GM18499 (cell line): ENCODE results near the gene GPR152.

Experiments used
- ATAC-seq: cut with Tn5 transposase; IDR thresholded peaks from one replicate; pipeline ENCODE4 v1.9.1; 2021; ENCODE audit warnings: moderate number of reproducible peaks; ENCODE audit not compliant: insufficient read depth, unreplicated experiment

GPR152 gene

GRCh38 chr11:67442504-67443404 lies 9.8 kb downstream of the GPR152 start:
- ATAC-seq, result no peak

DNA sequence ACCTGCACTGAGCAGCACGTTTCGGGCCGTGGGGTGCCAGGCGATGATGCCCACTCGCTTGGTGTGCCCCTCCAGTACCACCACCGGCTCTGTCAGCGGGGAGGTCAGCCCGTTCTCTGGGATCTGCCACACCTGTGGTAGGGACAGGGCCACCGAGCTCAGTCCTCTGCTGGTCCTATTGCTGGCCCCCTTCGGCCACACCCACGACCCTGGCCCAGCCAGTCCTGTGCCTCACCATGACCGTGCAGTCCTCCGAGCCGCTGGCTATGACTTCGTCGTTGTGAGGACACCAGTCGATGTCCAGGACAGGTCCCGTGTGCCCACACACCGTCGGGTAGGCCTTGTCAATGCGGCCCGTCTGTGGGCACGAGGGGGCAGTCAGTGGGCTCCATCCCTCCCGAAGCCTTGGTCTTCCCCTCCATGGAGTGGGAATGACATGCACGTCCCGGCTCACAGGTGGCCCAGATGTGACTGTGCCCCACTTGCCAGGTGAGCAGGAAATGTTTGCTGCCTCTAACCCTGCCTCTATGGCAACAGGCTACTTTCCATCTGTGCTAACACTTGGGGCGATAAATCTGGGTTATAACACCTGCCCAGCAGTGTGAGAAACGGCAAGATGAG lies 10.7 kb downstream of the GPR152 start:
- no peak for ATAC-seq

DNA sequence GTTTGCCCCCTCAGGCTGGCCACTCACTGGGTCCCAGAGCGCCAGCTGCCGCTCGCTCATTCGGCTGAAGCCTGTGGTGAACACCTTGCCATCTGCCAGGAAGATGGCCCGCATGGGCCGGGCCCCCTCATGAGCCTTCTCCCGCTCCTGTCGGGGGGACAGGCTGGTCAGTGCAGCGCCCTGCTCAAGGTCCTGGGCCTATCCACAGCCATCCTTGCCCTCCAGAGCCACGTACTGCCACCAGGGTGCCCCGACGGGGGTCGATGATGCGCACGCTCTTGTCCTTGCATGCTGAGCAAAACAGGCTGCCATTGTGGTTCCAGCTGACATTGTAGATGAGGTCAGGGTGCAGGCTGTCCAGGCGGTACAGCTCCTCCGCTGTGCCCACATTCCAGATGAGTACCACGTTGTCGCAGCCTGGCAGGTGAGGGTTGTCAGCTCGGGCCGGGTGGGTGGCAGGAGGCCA lies 11.4 kb downstream of the GPR152 start:
- ATAC-seq, result no peak

DNA sequence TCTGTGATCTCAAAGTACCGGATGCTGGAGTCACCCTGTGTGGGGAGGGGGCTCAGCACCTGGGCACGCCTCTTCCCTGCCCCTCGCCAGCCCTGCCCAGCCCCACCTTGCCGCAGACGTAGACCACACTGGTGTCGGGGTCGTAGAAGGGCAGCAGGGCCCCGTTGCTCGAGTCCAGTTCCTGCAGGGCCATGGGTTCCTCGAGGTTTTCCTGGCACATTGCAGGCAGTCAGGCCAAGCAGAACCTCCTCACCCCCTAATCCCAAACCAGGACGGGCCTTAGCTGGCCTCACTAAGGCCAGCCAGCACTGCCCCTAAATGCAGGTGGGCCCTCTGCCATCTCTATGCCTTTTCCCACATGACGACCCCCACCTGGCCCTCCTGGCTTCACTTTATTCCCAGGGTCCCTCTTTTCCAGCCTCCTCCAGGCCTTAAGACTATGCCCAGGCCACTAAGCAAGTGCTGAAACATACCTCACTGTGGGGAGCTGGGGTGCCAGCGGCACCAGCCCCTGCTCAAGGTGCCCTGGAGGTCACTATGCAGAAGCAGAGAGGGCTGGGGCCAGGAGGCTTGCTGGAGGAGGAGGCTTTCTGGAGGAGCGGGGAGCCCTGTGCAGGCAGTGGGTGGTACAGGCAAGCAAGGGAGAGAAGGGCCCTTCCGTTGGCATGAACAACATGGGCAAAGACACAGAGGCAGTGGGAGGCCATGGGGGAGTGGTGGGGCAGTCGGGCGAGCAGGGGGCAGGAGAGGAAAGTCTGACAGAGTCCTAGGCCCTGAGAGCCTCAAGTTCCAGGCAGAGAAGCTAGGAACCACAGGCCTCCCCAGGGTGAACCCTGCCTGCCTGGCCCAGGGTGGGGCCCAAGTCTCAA lies 12.1 kb downstream of the GPR152 start:
- no peak for ATAC-seq

DNA sequence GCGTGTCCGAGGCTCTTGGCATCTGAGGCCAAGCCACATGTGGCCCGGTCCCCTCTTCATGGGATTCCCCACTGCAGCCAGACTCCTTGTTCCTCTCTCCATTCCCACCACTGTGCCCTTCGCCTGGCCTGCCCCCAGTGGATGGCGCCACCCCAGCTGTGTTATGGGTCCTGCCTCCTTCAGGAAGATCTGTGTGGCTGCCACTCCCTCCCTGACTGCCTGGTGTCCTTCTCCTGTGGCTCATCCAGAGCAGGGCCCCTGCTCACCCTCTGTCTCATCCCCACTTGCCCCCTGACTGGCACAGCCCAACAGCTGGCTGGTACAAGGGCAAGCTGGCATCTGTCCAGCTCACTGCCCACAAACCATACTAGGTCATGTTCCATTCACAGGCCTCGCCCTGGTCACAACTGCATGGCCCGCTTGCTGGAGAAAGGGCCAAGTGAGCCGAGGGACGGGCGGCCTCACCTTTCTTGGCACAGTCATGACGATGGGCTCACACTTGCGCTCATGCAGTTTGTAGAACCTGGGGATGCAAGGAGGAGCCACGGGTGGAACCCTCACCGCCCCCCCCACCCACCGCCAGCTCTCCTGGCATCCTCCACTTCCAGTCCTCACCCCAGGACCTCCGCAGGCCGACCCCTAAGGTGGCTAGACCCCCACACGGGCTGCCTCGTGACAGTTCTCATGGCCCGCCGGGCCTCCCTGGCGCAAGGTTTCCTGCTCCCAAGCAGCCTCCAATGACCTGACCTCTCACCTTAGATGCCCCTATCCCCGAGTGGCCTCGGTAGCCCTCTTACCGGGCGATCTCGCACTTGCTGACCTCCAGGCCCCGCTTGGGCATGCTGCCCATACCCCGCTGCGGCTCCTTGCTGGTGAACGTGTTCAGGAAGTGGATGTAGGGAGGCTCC lies 13.0 kb downstream of the GPR152 start:
- ATAC-seq, result no peak

GRCh38 chr11:67438158-67438902 lies 14.2 kb downstream of the GPR152 start:
- ATAC-seq, result no peak

- ATAC-seq, result no peak
Observed at GRCh38 chr11:67437809-67438157, 14.7 kb downstream of the GPR152 start.

GRCh38 chr11:67437082-67437808 lies 15.3 kb downstream of the GPR152 start, which contains the start of gene PTPRCAP:
Gene PTPRCAP, minus strand, starts transcription at chr11:67437682. Its CDS starts 63 bp downstream, at chr11:67437619.
- ATAC-seq, result no peak

- no peak for ATAC-seq
Observed at GRCh38 chr11:67436459-67437081, 16.0 kb downstream of the GPR152 start.

DNA sequence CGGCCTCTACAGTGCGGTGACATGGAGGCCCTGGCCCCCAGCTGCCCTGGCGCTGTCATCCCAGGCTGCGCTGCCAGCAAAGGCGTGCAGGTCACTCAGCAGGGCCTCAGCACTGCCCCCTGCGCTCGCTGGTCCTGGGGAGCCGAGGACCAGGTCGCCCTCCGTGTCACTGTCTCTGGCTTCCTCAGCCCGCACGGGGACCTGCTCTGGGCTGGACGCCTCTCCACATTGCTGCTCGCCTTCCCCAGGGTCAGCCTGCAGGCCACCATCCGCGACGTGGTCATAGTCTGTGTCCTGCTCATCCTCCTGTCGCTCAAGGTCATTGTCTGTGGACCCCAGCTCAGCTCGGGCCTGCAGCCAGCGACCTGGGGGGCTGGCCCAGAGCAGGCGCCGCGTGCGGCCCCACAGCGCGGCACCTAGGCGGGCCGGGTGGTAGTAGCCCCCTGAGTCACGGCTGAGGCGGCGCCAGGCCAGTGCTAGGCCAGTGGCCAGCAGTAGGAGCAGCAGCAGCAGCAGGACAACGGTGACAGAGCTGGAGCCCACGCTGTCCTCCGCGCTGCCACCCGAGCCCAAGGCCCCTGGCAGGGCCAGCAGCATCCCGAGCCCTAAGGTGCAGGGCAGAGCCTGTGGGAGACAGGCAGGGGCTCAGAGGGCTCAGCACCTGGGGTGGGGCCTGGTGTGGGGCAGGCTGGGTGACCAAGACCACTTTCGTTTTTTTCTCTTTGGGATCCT lies 16.6 kb downstream of the GPR152 start:
- no peak for ATAC-seq

GRCh38 chr11:67435031-67435726 lies 17.4 kb downstream of the GPR152 start:
- no peak for ATAC-seq

GRCh38 chr11:67434395-67434881 lies 18.1 kb downstream of the GPR152 start:
- no peak for ATAC-seq

- ATAC-seq, result no peak
Observed at GRCh38 chr11:67433536-67434394, 18.8 kb downstream of the GPR152 start.

GRCh38 chr11:67432655-67433349 lies 19.7 kb downstream of the GPR152 start:
- ATAC-seq, result no peak
